Hepatocyte (in vitro differentiated cells): Measurements from ENCODE around the gene EDEM2.

ENCODE experiments used
- CTCF ChIP-seq: fragments of 200-600 bp; sonication (generic); IDR thresholded peaks from 2 replicates; pipeline ENCODE4 v1.5.1; 2016; ENCODE audit warnings: antibody characterized with exemption, mild to moderate bottlenecking; ENCODE audit not compliant: poor library complexity
- EZH2 ChIP-seq: fragments of 200-600 bp; sonication (generic); IDR thresholded peaks from 2 replicates; pipeline ENCODE4 v1.6.1; 2016; ENCODE audit warnings: antibody characterized with exemption, mild to moderate bottlenecking, borderline replicate concordance

GRCh38 chr20:35101620-35102019 is 45.5 kb downstream of the EDEM2 start:
- no peak for TF ChIP-seq EZH2
- no peak for TF ChIP-seq CTCF
